Stimulated activated CD8-positive, alpha-beta memory T cell treated with anti-CD3 and anti-CD28 coated beads, Interleukin-15, amount 100 ng/mL, for 24 hours (primary cell): Measurements from ENCODE around the gene LGI4.
"Not testable (repeated sequence)": the region's sequence is repeated elsewhere in the genome, so short reads cannot be mapped to it uniquely, and the experiment has no call there.

ENCODE experiments used
- DNase-seq: peaks from one replicate; pipeline ENCODE4 v3.0.0-alpha.2; 2020; ENCODE audit warnings: low read depth

LGI4 gene

GRCh38 chr19:35160629-35161433 is 26.0 kb upstream of the LGI4 start:
- no peak for DNase-seq

GRCh38 chr19:35159606-35160005 is 24.7 kb upstream of the LGI4 start:
- DNase-seq = no peak

GRCh38 chr19:35157431-35157830 is 22.6 kb upstream of the LGI4 start:
- no peak for DNase-seq

- no peak for DNase-seq
Measured at GRCh38 chr19:35156673-35157014, 21.8 kb upstream of the LGI4 start.

GRCh38 chr19:35155981-35156672 is 21.3 kb upstream of the LGI4 start:
- no peak for DNase-seq

GRCh38 chr19:35155441-35155840 is 20.6 kb upstream of the LGI4 start:
- no peak for DNase-seq

- peak; percentile 46 for DNase-seq
Measured at GRCh38 chr19:35154525-35155406, 19.9 kb upstream of the LGI4 start, which contains the start of gene FXYD5. TSS of gene FXYD5 (plus strand) at chr19:35154735. CDS start at chr19:35155551, 816 bp downstream.

- DNase-seq = peak; percentile 43
Measured at GRCh38 chr19:35153701-35154524, 19.1 kb upstream of the LGI4 start.

- DNase-seq = not testable (repeated sequence)
Measured at GRCh38 chr19:35153129-35153522, 18.3 kb upstream of the LGI4 start.

GRCh38 chr19:35151273-35152065 is 16.6 kb upstream of the LGI4 start:
- no peak for DNase-seq

GRCh38 chr19:35150445-35150844 is 15.6 kb upstream of the LGI4 start:
- DNase-seq = no peak

- no peak for DNase-seq
Measured at GRCh38 chr19:35149463-35149862, 14.6 kb upstream of the LGI4 start.

GRCh38 chr19:35146746-35147459 is 12.0 kb upstream of the LGI4 start:
- DNase-seq = no peak

GRCh38 chr19:35144600-35145436 is 10.0 kb upstream of the LGI4 start:
- DNase-seq = no peak

- no peak for DNase-seq
Measured at GRCh38 chr19:35144259-35144599, 9.4 kb upstream of the LGI4 start.

GRCh38 chr19:35143818-35144217 is 9.0 kb upstream of the LGI4 start:
- DNase-seq = no peak

- DNase-seq = no peak
Measured at GRCh38 chr19:35143231-35143715, 8.4 kb upstream of the LGI4 start, which contains the start of gene FXYD7. TSS of gene FXYD7 (plus strand) at chr19:35143255. CDS start at chr19:35143334, 79 bp downstream.

GRCh38 chr19:35142606-35143230 is 7.9 kb upstream of the LGI4 start:
- DNase-seq = peak; percentile 41
